HCT116 (cell line): ENCODE results near the gene EXOC4. TPM values are rescaled to one million over a fixed set of nuclear protein-coding genes. Genes with fewer than 3 reads are reported as not detected.

Source experiments
- ATAC-seq: fragments of 200-7000 bp; cut with Tn5 transposase; 2 replicates; pipeline ENCODE4 v1.9.1; 2020; ENCODE audit warnings: mild to moderate bottlenecking, moderate library complexity
- BruUV-seq: library from RNA; stranded (reverse); fragments of 400-500 nt; replicated peaks from 2 replicates; lab custom pipeline; 2021; lab: Mats Ljungman, UMichigan
- CTCF ChIA-PET: fragments of 300-600 bp; sonication (Branson Sonifier 250); formaldehyde crosslinking; loops from one replicate; lab custom pipeline; 2021; ENCODE audit warnings: antibody characterized with exemption; lab: Charles Lee
- POLR2A ChIA-PET: fragments of 300-600, 350-600 bp; sonication (Branson Sonifier 250); formaldehyde crosslinking; loops from one replicate; lab custom pipeline; 2021; ENCODE audit warnings: antibody characterized with exemption; lab: Charles Lee
- RAD21 ChIA-PET, 2 experiments: fragments of 300-600 bp; sonication (Branson Sonifier 250); formaldehyde crosslinking; loops; one replicate each; lab custom pipeline; 2023; ENCODE audit warnings: low total read pairs in 2 of 2; ENCODE audit not compliant: uncharacterized antibody in 2 of 2, unreplicated experiment in 2 of 2, low non-redundant PET in 1 of 2; lab: Charles Lee
- DNase-seq: peaks from one replicate; pipeline ENCODE4 v3.0.0-alpha.2; 2010; ENCODE audit warnings: low read depth, low spot score
- H2AFZ ChIP-seq: fragments of 200-600 bp; shearing (Covaris generic), sonication (generic); 2 replicates; pipeline ENCODE4 v1.6.1; 2017; ENCODE audit warnings: low read depth, mixed run types, mixed read lengths, antibody characterized with exemption, low read length; ENCODE audit not compliant: poor library complexity, severe bottlenecking
- H3K27ac ChIP-seq: 2 replicates; pipeline ENCODE4 v1.5.1; 2012; ENCODE audit warnings: low read depth, low read length
- H3K27me3 ChIP-seq: fragments of 200-600 bp; sonication (generic); 2 replicates; pipeline ENCODE4 v1.6.1; 2016; ENCODE audit warnings: mixed run types, low read length, mixed read lengths; ENCODE audit not compliant: insufficient read depth
- H3K36me3 ChIP-seq, 2 experiments: fragments of 200-500 bp in 1 of 2; fragments of 200-600 bp in 1 of 2; sonication (Bioruptor generic) in 1 of 2; sonication (generic) in 1 of 2; 2 replicates each; pipeline versions ENCODE4 v1.5.1 to v1.6.1; 2014 to 2016; ENCODE audit warnings: low read length in 2 of 2, inconsistent platforms in 1 of 2, mixed read lengths in 1 of 2, mixed run types in 1 of 2; ENCODE audit not compliant: insufficient read depth in 2 of 2, control insufficient read depth in 1 of 2
- H3K4me1 ChIP-seq, 2 experiments: fragments of 200-600 bp in 1 of 2; sonication (generic) in 1 of 2; 2 replicates each; pipeline versions ENCODE4 v1.5.1 to v1.6.1; 2012 to 2017; ENCODE audit warnings: low read length in 2 of 2, inconsistent platforms in 1 of 2, mild to moderate bottlenecking in 1 of 2, mixed read lengths in 1 of 2, mixed run types in 1 of 2, moderate library complexity in 1 of 2; ENCODE audit not compliant: insufficient read depth in 2 of 2, control insufficient read depth in 1 of 2
- H3K4me2 ChIP-seq: fragments of 200-600 bp; sonication (generic); 2 replicates; pipeline ENCODE4 v1.6.1; 2017; ENCODE audit warnings: mixed run types, low read length, mixed read lengths
- H3K4me3 ChIP-seq, 2 experiments: fragments of 200-600 bp in 1 of 2; sonication (generic) in 1 of 2; replicated peaks in 1 of 2; 2 replicates each; pipeline ENCODE4 v1.5.1; 2011 to 2016; ENCODE audit warnings: low read length in 2 of 2, control low read depth in 1 of 2, low read depth in 1 of 2, mild to moderate bottlenecking in 1 of 2, mixed read lengths in 1 of 2, mixed run types in 1 of 2
- H3K79me2 ChIP-seq: fragments of 200-600 bp; sonication (generic); 2 replicates; pipeline ENCODE4 v1.6.1; 2017; ENCODE audit warnings: mild to moderate bottlenecking, mixed run types, low read length, moderate library complexity, mixed read lengths; ENCODE audit not compliant: insufficient read depth
- H3K9ac ChIP-seq: fragments of 200-600 bp; sonication (generic); 2 replicates; pipeline ENCODE4 v1.6.1; 2016; ENCODE audit warnings: low read length, mixed read lengths
- H3K9me2 ChIP-seq: fragments of 200-600 bp; sonication (generic), shearing (Covaris generic); 2 replicates; pipeline ENCODE4 v1.6.1; 2017; ENCODE audit warnings: mixed run types, mild to moderate bottlenecking, moderate library complexity; ENCODE audit not compliant: insufficient read depth
- H3K9me3 ChIP-seq, 2 experiments: fragments of 200-500 bp in 1 of 2; fragments of 200-600 bp in 1 of 2; sonication (Bioruptor generic) in 1 of 2; sonication (generic) in 1 of 2; 2 replicates each; pipeline ENCODE4 v1.6.1; 2014 to 2017; ENCODE audit warnings: low read length in 2 of 2, mixed read lengths in 2 of 2, inconsistent platforms in 1 of 2, low read depth in 1 of 2, mild to moderate bottlenecking in 1 of 2, mixed run types in 1 of 2, moderate library complexity in 1 of 2; ENCODE audit not compliant: control insufficient read depth in 1 of 2, insufficient read depth in 1 of 2
- H4K20me1 ChIP-seq: fragments of 200-600 bp; sonication (generic), shearing (Covaris generic); 2 replicates; pipeline ENCODE4 v1.6.1; 2017; ENCODE audit warnings: mixed run types, mild to moderate bottlenecking, moderate library complexity; ENCODE audit not compliant: insufficient read depth
- ATF3 ChIP-seq: IDR thresholded peaks from 2 replicates; pipeline ENCODE4 v1.6.1; 2012
- EGR1 ChIP-seq: IDR thresholded peaks from 2 replicates; pipeline ENCODE4 v1.6.1; 2012; ENCODE audit warnings: low read depth
- ELF1 ChIP-seq: IDR thresholded peaks from 2 replicates; pipeline ENCODE4 v1.6.1; 2012; ENCODE audit warnings: low read depth, borderline replicate concordance
- EZH2 ChIP-seq: fragments of 200-600 bp; sonication (generic); IDR thresholded peaks from 2 replicates; pipeline ENCODE4 v1.6.1; 2017; ENCODE audit warnings: antibody characterized with exemption, mixed run types
- JUND ChIP-seq: IDR thresholded peaks from 2 replicates; pipeline ENCODE4 v1.6.1; 2012
- POLR2A ChIP-seq: IDR thresholded peaks from 2 replicates; pipeline ENCODE4 v1.7.0; 2011; ENCODE audit warnings: borderline replicate concordance; ENCODE audit not compliant: insufficient read depth, insufficient read length; ENCODE audit errors: extremely low read depth
- SP1 ChIP-seq: IDR thresholded peaks from 2 replicates; pipeline ENCODE4 v1.6.1; 2012; ENCODE audit warnings: low read depth
- SRF ChIP-seq: IDR thresholded peaks from 2 replicates; pipeline ENCODE4 v1.6.1; 2012; ENCODE audit warnings: low read depth
- YY1 ChIP-seq: IDR thresholded peaks from 2 replicates; pipeline ENCODE4 v1.6.1; 2011; ENCODE audit warnings: low read length, low read depth, moderate library complexity, mild to moderate bottlenecking; ENCODE audit not compliant: insufficient replicate concordance; ENCODE audit errors: extremely low read depth
- ZFX ChIP-seq: fragments of 450-650 bp; IDR thresholded peaks from 2 replicates; pipeline ENCODE4 v1.6.1; 2017
- ZNF274 ChIP-seq: fragments of 200-500 bp; sonication (Bioruptor generic); IDR thresholded peaks from 2 replicates; pipeline ENCODE4 v1.6.1; 2014; ENCODE audit warnings: mild to moderate bottlenecking, low read depth, low read length, inconsistent platforms
- intact Hi-C: fragments of 100-400 bp; cut with micrococcal nuclease; formaldehyde crosslinking; loops from 2 replicates; pipeline ENCODE4 v1.10.0; 2022
- total RNA-seq: library from RNA; stranded (reverse); gene quantifications from one replicate; pipeline ENCODE4 v1.2.1, GENCODE V29; 2021; ENCODE audit not compliant: unreplicated experiment

The EXOC4 gene
- total RNA-seq, 1 experiment from 2014 or later, result 40.3 TPM

GRCh38 chr7:133364959-133365690, 112.2 kb downstream of the EXOC4 start:
- H2AFZ ChIP-seq, result no peak overlapping the region
- no peak overlapping the region for H3K27ac ChIP-seq
- no peaks in the 10 kb centered on the region for H3K4me1 ChIP-seq
- H3K27me3 ChIP-seq, result no peaks in the 10 kb centered on the region
- intact Hi-C loops, result no loop called here
- H3K4me2 ChIP-seq, result no peak overlapping the region
- TF ChIP-seq YY1 (no peak), SP1 (no peak), POLR2A (no peak), EZH2 (no peak), SRF (no peak), JUND (no peak), ZFX (no peak), ELF1 (no peak)
- no peak overlapping the region for H3K4me3 ChIP-seq
- RAD21 ChIA-PET, result no interaction called here
- H3K9me3 ChIP-seq, result no peaks in the 10 kb centered on the region
- POLR2A ChIA-PET, result no interaction called here
- H4K20me1 ChIP-seq, result no peaks in the 10 kb centered on the region; the same call in 1 of the 2 replicates
- no peak overlapping the region for H3K9ac ChIP-seq
- H3K36me3 ChIP-seq, result no peaks in the 10 kb centered on the region
- no TSS peak for BruUV-seq
- ATAC-seq (no peak), DNase-seq (no peak)
- H3K9me2 ChIP-seq, result no peaks in the 10 kb centered on the region
- no peaks in the 10 kb centered on the region for H3K79me2 ChIP-seq
- CTCF ChIA-PET, result no interaction called here

GRCh38 chr7:133365917-133366316, 113.0 kb downstream of the EXOC4 start:
- Histone ChIP-seq H3K9me2 (no peaks in the 10 kb centered on the region), H3K79me2 (no peaks in the 10 kb centered on the region), H3K4me2 (no peak overlapping the region), H3K9ac (no peak overlapping the region), H4K20me1 (no peaks in the 10 kb centered on the region; the same call in 1 of the 2 replicates), H3K27me3 (no peaks in the 10 kb centered on the region), H3K27ac (no peak overlapping the region), H2AFZ (no peak overlapping the region), H3K4me1 (no peaks in the 10 kb centered on the region), H3K4me3 (no peak overlapping the region), H3K9me3 (no peaks in the 10 kb centered on the region), H3K36me3 (no peaks in the 10 kb centered on the region)
- RAD21 ChIA-PET, result no interaction called here
- CTCF ChIA-PET, result no interaction called here
- POLR2A ChIA-PET, result no interaction called here
- DNase-seq (no peak), ATAC-seq (no peak)
- no peak for TF ChIP-seq ATF3
- TF ChIP-seq POLR2A, result no peak
- no peak for TF ChIP-seq ZNF274
- no peak for TF ChIP-seq EGR1
- no peak for TF ChIP-seq YY1
- no peak for TF ChIP-seq JUND
- BruUV-seq, result no TSS peak
- intact Hi-C loops, result no loop called here
